Right ventricle myocardium inferior (tissue), 1 donor: ENCODE results near the gene FCN3. TPM values are rescaled to one million over a fixed set of nuclear protein-coding genes. Genes with fewer than 3 reads are reported as not detected.
"Not testable (repeated sequence)": the region's sequence is repeated elsewhere in the genome, so short reads cannot be mapped to it uniquely, and the experiment has no call there.

Experiments
- ATAC-seq: fragments of 200-7000 bp; cut with Tn5 transposase; one replicate; pipeline ENCODE4 v1.9.1; 2020; ENCODE audit warnings: mild to moderate bottlenecking, moderate library complexity
- DNase-seq: peaks from one replicate; pipeline ENCODE4 v3.0.0; 2021; ENCODE audit errors: missing footprints
- intact Hi-C: fragments of 100-400 bp; cut with DNase I; formaldehyde crosslinking; loops from one replicate; pipeline ENCODE4 v1.11.0; 2022
- total RNA-seq: library from RNA; stranded (reverse); fragmentation: NEBNext Ultra II Directional; extraction: Animal tissue kit (Norgen Biotek cat#: 25700); gene quantifications from one replicate; pipeline ENCODE4 v1.2.1, GENCODE V29; 2021
- donor health status: DM: no; HTN: yes; CAD: no; lungs with severe emphysema.

The FCN3 gene
- total RNA-seq, 1 donor from 2014 or later, result 20.7 TPM

DNA sequence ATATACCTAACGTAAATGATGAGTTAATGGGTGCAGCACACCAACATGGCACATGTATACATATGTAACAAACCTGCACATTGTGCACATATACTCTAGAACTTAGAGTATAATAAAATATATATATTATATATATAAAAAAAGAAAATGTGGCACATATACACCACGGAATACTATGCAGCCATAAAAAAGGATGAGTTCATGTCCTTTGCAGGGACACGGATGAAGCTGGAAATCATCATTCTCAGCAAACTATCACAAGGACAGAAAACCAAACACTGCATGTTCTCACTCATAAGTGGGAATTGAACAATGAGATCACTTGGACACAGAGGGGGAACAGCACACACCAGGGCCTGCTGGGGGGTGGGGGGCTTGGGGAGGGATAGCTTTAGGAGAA, 10.2 kb upstream of the FCN3 start:
- intact Hi-C loops, result loop anchor here (10.0 kb wide), 1 partner anchor 340 kb away; no protein-coding TSS in a partner anchor
- ATAC-seq, DNase-seq: not testable (repeated sequence)

DNA sequence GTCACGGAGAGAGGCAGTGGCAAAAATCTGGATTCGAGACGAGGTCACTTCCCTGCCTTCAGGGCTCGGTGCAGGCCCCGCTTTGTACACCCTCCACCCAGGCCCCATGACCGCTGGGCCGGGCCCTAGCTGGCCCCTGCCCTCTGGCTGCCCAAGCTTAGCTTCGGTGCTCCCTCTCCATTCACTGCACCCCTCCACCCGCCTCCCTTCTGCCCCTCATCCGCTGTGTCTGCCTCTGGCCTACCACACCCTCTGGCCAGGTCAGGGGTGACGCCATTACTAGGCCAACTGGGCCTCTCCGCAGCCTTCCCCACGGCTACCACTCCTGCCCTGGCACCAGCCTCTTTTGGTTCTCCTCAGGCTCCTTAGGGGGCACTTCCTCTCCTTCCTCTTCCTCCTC, 9.0 kb upstream of the FCN3 start:
- no peak for DNase-seq
- intact Hi-C loops, result loop anchor here (10.0 kb wide), 1 partner anchor 339 kb away; no protein-coding TSS in a partner anchor
- no peak for ATAC-seq

GRCh38 chr1:27383039-27383605, 8.5 kb upstream of the FCN3 start, which contains the start of gene CD164L2:
TSS of gene CD164L2 (minus strand) at chr1:27383333. CDS start at chr1:27383239, 94 bp downstream.
- ATAC-seq (no peak), DNase-seq (no peak)
- intact Hi-C loops, result loop anchor here (10.0 kb wide), 1 partner anchor 338 kb away; no protein-coding TSS in a partner anchor

DNA sequence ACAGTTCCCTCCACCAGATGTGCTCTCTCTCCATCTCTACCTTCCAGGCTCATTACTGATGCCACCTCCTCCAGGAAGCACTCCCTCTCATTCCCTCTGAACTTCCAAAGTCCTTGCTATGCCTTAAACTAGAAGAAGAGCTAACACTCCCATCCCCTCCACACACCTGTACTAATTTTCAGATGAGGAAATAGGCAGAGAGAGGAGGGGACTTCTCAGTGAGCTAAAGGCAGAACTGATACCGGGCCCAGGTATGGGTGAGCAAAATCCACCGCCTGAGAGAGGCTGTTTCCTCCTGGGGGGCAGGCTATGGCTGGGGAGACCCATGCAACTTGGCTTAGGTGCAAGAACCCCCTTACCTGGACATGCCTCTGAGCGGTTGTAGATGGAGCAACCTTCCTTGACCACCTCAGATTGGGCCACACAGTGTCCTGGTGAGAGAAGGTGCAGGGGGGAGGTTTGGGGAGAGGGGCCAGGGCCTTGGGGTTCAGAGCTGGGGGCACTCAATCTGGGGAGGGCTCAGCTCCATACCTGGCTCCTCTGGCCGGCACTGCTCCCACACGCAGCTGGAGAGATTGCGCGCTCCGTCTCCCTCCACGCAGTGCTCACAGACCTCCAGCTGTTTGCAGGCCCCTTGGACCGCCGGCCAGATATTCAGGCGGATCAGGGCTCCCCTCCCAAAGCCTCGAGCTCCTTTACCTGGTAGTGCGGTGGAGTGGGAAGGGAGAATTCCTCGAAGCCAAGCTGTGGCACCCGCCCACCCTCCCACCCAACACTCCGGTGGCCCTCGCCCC, 7.5 kb upstream of the FCN3 start:
- ATAC-seq, result no peak
- no peak for DNase-seq
- intact Hi-C loops, result loop anchor here (10.0 kb wide), 1 partner anchor 337 kb away; no protein-coding TSS in a partner anchor

DNA sequence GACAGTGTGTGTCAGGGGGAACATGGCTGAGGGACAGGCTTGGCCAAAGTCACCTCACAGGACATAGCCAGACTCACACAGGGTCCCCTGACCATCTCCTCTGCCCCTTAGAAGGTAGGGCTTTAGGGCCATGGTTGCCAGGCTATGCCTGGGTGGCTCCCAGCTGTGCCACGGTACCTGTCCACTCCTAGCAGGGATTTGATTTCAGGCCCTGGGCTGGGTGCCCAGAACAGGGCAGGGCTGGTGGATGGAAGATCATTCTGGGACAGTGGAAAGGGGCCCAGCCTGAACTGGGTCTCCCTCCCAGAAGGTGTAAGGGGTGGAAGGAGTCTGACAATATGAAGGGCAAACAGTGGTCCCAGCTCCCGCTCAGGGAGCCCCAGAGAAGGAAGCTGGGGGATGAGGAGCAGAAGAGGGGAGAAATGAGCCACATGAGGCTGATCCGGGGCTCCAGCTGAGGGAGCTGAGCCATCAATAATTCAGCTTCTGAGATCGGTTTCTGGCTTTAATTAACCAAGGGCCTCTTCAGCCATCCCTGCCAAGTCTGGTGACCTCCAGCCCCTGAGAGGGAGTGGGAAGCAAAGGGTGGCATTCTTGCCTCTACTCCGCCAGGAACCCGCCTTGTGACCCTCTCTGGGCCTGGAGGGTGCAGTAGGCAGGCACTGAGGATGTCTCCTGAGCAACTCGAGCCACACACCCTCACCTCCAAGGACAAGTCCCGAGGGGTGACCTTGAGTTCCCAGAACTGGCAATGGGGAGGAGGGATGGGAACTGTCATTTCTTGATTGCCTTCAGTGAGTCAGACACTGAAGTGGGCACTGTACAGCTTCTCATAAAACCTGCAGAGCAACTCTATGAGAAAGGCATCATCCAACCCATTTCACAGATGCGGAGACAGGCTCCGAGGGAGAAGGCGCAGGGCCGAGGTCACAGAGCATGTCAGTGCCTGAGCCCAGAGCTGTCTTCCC, 6.4 kb upstream of the FCN3 start:
- intact Hi-C loops, result loop anchor here (10.0 kb wide), 1 partner anchor 336 kb away; no protein-coding TSS in a partner anchor
- DNase-seq (no peak), ATAC-seq (no peak)

GRCh38 chr1:27380224-27380623, 5.6 kb upstream of the FCN3 start:
- ATAC-seq (no peak), DNase-seq (no peak)
- intact Hi-C loops, result loop anchor here (10.0 kb wide), 1 partner anchor 335 kb away; no protein-coding TSS in a partner anchor

GRCh38 chr1:27379564-27380122, 5.0 kb upstream of the FCN3 start:
- intact Hi-C loops, result loop anchor here (10.0 kb wide), 1 partner anchor 335 kb away; no protein-coding TSS in a partner anchor
- no peak for DNase-seq
- no peak for ATAC-seq

- intact Hi-C loops, result no loop called here
- DNase-seq, result no peak
- no peak for ATAC-seq
Measured at GRCh38 chr1:27377760-27378495, 3.3 kb upstream of the FCN3 start.

DNA sequence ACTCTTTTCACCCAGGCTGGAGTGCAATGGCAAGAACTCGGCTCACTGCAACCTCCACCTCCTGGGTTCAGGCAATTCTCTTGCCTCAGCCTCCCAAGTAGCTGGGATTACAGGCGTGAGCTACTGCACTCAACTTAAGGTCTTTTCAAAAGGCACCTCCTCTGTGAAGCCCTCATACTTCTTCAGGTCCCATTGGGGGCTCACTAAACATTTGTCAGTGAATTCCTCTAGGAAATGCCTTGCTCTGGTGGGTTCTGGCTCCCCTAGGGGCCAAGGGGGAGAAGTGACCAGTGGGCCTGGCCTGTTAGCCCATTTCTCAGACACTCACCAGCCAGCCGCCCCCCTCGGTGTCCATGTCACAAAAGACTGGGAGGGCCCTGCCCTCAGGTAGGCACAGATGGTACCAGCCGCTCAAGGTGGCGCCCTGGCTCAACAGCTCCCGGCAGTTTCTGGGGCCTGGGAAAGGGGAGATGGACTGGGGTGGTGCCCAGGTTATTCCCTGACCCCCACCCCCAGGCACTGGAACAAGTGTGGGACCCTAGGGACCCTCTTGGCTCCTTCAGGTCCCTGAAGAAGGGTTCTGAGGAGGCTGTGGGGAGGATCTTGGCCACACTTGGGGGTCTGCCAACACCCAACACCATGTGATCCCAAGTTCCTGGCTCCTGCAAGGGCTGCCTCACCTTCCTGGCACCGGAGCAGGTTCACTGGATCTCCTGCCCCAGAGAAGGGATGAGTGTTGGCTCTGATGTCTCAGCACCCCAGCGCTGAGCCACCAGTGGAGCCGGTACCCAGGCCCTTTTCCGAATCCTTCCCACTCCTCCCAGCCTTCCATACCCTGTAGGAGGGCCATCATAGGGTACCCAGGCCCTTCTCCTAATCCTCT, 1.6 kb downstream of the FCN3 start:
- no peak for DNase-seq
- intact Hi-C loops, result no loop called here
- ATAC-seq, result no peak

DNA sequence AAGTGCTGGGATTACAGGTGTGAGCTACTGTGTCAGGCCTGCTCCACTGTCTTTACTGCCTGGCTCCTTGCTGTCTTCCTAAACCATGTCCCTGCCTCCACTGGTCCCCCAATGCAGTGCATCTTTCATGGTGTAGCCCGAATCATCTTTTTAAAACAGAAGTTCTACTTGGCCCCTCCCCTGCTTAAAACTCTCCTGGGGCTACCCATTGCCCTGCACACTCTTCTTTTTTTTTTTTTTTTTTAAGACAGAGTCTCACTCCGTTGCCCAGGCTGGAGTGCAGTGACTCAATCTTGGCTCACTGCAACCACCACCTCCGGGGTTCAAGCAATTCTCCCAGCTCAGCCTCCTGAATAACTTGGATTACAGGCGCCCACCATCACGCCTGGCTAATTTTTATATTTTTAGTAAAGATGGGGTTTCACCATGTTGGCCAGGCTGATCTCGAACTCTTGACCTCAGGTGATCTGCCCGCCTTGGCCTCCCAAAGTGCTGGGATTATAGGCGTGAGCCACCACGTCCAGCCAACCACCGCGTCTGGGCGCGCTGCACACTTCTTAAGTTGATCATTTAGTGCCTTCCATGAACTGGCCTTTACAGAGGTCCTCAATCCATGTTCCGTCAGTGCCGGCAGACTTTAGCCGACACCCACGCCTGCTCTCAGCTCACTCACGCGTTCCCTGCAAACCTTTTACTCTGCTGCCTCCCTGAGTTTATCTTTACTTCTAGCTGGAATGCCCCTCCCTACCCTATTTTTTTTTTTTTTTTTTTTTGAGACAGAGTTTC, 2.4 kb downstream of the FCN3 start:
- no peak for ATAC-seq
- DNase-seq, result no peak
- intact Hi-C loops, result no loop called here

- ATAC-seq (no peak), DNase-seq (no peak)
- intact Hi-C loops, result loop anchor here (1.0 to 5.0 kb wide), 2 partner anchors 19 to 47 kb away; partner anchors contain the start of gene TMEM222
Measured at GRCh38 chr1:27368869-27369582, 5.6 kb downstream of the FCN3 start.

DNA sequence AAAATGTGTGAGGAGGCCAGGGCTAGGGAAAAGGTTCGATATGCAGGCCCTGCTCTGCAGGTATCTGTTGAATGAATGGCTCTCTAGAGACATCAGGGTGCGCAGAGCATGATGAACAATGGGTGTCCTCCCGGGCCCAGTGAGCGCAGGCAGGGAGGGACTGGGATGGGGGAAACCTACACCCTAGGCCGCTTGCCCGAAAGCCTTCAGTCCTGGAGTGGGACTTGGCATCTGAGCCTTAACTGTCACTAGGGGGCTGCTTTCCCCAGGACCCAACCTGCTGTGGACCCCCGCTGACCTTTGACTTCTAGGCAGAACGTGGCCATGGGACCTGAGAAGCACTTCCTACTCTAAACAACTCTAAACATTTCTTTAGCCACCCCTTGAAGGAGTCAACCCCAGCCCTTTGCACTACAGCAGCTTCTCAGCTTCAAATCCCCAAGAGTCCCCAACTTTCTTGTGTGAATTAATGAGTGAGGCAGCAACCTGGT, 7.4 kb downstream of the FCN3 start:
- intact Hi-C loops, result loop anchor here (5.0 kb wide), 1 partner anchor 45 kb away; the partner anchor contains the start of gene TMEM222
- ATAC-seq, result no peak
- DNase-seq, result no peak

DNA sequence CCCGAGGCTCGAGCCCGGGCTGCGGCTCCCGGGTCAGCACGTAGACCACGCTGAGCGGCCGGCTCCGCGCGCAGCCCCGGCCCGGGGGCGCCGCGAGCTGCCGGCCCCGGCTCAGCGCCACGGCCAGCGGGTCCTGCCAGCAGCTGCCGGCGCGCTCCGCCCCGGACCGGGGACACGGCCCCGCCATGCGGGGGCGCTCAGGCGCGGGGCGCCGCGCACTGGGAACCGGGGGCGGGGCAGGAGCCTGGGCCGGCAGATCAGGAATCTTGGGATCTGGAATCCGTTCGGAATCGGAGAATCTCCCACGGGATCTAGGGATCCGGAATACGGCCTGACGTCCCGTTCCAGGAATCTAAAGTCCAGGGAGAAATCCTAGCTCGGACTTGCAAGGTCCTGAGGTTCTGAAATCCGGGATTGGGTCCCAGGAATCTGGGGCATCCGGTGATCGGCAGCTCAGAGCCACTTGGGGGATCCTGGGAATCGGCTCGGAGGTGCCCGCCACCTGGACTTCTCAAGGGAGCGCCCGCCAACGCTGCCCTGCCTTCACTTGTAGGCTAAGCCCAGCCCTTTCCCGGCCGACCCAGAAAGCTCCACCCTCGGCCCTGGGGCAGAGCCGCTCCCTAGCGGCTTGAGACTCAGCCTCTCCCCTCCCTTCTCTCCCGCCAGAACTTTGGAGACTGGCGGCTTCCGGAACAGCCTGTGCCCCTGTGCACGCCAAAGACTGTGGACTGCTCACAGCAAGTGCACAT, 8.0 kb downstream of the FCN3 start, which contains the start of gene MAP3K6:
Gene MAP3K6, minus strand, starts transcription at position 551 of the 749 bp plus-strand sequence. Its CDS starts 364 bp downstream, at position 187.
- intact Hi-C loops, result loop anchor here (1.0 to 5.0 kb wide), 2 partner anchors 26 to 44 kb away; partner anchors contain the start of genes GPR3 and TMEM222
- peak; percentile 95 for DNase-seq
- ATAC-seq, result peak; percentile 86

- DNase-seq (peak; percentile 96), ATAC-seq (peak; percentile 73)
- intact Hi-C loops, result loop anchor here (1.0 to 5.0 kb wide), 2 partner anchors 26 to 44 kb away; partner anchors contain the start of genes GPR3 and TMEM222
Measured at GRCh38 chr1:27366113-27366410, 8.6 kb downstream of the FCN3 start.
